ENCODE data around the gene PKP4. TPM values are rescaled to one million over a fixed set of nuclear protein-coding genes. Genes with fewer than 3 reads are reported as not detected.

Gene PKP4
- polyA plus RNA-seq, 1 donor from 2014 or later, result 24.2 TPM

DNA sequence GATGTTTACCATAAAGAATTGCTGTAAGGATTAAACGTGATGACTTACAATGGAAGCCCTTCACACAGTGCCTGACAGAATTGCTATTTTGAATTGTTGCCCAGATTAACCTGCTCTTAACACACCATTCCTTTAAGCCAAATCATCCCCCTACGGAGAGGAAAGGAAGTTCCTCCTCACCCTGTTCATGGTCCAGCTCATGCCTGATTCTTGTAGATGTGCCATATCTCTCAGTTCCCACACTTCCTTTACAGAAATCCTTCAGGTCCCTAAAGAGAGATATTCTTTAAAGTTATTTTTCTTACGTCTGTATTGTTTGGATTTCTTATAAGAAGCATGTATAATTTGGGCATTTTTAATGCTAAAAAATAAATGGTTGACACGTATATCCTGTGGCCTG lies 210.8 kb downstream of the PKP4 start:
- no peaks in the 10 kb centered on the region for H3K9me2 ChIP-seq (ENCODE audit: insufficient read depth, low read length)
- H3K4me2 ChIP-seq (ENCODE audit: low read length), result no peak overlapping the region
- H3K36me3 ChIP-seq (ENCODE audit: insufficient read depth, low read length), result no peaks in the 10 kb centered on the region
- no peak overlapping the region for H2AFZ ChIP-seq (ENCODE audit: low read depth, low read length)
- no peaks in the 10 kb centered on the region for H3K27me3 ChIP-seq (ENCODE audit: insufficient read depth, low read depth, low read length)
- TF ChIP-seq TAF1 (IDR thresholded peaks at IDR 0.05; ENCODE audit: low read depth) (no peak), MXI1 (conservative IDR thresholded peaks at IDR 0.05; ENCODE audit: poor library complexity, severe bottlenecking) (no peak), SMC3 (conservative IDR thresholded peaks at IDR 0.05; ENCODE audit: poor library complexity) (no peak), EP300 (conservative IDR thresholded peaks at IDR 0.05; ENCODE audit: poor library complexity, severe bottlenecking) (no peak)
- no peaks in the 10 kb centered on the region for H4K20me1 ChIP-seq (ENCODE audit: insufficient read depth)
- no peaks in the 10 kb centered on the region for H3F3A ChIP-seq (ENCODE audit: insufficient read depth, low read length, poor library complexity, severe bottlenecking)
- no peaks in the 10 kb centered on the region for H3K9me3 ChIP-seq (ENCODE audit: low read length)
- no peak overlapping the region for H3K4me3 ChIP-seq (ENCODE audit: low read length)
- H3K27ac ChIP-seq (ENCODE audit: low read length), result no peak overlapping the region
- H3K79me2 ChIP-seq (replicated peaks; ENCODE audit: insufficient read depth, low read length), result no peaks in the 10 kb centered on the region
- H3K9ac ChIP-seq (ENCODE audit: low read length), result no peak overlapping the region

DNA sequence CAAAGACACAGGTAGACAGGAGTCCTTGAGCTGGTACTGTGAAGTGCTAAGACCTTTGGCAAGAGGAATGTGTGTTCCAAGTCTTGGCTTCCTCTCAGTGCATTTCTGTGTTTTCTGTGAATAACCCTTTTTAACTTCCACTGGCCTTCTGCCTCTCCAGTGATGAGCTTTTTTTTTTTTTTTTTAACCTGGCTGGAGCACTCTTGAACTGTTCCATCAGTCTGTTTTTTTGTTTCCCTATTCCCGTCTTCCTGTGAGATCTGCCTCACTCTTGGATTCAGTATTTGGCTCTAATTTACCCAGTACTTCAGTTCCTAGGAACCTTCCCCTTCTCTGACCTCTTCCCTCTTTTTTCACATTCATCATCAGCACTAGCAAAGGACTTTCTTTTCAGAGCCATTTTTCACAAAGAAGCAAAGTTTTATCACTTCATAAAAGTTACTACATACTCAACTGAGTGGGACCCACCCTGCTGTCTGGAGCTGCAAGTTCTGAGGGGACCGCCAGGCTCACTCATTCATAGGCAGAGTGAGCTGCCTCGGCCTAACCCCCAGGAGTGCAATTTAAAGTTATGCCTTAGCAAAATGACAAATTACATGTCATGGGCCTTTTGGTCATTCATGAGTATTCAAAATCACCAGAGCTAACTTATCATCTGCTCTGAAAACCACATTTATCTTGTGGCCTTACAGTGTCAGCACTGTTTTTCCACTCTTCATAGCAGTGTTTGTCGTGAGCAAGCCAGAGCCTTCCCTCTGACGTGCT lies 211.4 kb downstream of the PKP4 start:
- no peaks in the 10 kb centered on the region for H3K9me2 ChIP-seq (ENCODE audit: insufficient read depth, low read length)
- H3K4me2 ChIP-seq (ENCODE audit: low read length), result no peak overlapping the region
- H4K20me1 ChIP-seq (ENCODE audit: insufficient read depth), result no peaks in the 10 kb centered on the region
- H3K9me3 ChIP-seq (ENCODE audit: low read length), result no peaks in the 10 kb centered on the region
- no peaks in the 10 kb centered on the region for H3K27me3 ChIP-seq (ENCODE audit: insufficient read depth, low read depth, low read length)
- H2AFZ ChIP-seq (ENCODE audit: low read depth, low read length), result no peak overlapping the region
- H3F3A ChIP-seq (ENCODE audit: insufficient read depth, low read length, poor library complexity, severe bottlenecking), result no peaks in the 10 kb centered on the region
- TF ChIP-seq MXI1 (conservative IDR thresholded peaks at IDR 0.05; ENCODE audit: poor library complexity, severe bottlenecking), result no peak
- TF ChIP-seq, protein P1, sequence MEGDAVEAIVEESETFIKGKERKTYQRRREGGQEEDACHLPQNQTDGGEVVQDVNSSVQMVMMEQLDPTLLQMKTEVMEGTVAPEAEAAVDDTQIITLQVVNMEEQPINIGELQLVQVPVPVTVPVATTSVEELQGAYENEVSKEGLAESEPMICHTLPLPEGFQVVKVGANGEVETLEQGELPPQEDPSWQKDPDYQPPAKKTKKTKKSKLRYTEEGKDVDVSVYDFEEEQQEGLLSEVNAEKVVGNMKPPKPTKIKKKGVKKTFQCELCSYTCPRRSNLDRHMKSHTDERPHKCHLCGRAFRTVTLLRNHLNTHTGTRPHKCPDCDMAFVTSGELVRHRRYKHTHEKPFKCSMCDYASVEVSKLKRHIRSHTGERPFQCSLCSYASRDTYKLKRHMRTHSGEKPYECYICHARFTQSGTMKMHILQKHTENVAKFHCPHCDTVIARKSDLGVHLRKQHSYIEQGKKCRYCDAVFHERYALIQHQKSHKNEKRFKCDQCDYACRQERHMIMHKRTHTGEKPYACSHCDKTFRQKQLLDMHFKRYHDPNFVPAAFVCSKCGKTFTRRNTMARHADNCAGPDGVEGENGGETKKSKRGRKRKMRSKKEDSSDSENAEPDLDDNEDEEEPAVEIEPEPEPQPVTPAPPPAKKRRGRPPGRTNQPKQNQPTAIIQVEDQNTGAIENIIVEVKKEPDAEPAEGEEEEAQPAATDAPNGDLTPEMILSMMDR (IDR thresholded peaks at IDR 0.05; ENCODE audit: poor library complexity, severe bottlenecking), result no peak
- no peak for TF ChIP-seq EP300 (conservative IDR thresholded peaks at IDR 0.05; ENCODE audit: poor library complexity, severe bottlenecking)
- TF ChIP-seq POLR2AphosphoS5 (IDR thresholded peaks at IDR 0.05), result no peak
- TF ChIP-seq, protein P2, sequence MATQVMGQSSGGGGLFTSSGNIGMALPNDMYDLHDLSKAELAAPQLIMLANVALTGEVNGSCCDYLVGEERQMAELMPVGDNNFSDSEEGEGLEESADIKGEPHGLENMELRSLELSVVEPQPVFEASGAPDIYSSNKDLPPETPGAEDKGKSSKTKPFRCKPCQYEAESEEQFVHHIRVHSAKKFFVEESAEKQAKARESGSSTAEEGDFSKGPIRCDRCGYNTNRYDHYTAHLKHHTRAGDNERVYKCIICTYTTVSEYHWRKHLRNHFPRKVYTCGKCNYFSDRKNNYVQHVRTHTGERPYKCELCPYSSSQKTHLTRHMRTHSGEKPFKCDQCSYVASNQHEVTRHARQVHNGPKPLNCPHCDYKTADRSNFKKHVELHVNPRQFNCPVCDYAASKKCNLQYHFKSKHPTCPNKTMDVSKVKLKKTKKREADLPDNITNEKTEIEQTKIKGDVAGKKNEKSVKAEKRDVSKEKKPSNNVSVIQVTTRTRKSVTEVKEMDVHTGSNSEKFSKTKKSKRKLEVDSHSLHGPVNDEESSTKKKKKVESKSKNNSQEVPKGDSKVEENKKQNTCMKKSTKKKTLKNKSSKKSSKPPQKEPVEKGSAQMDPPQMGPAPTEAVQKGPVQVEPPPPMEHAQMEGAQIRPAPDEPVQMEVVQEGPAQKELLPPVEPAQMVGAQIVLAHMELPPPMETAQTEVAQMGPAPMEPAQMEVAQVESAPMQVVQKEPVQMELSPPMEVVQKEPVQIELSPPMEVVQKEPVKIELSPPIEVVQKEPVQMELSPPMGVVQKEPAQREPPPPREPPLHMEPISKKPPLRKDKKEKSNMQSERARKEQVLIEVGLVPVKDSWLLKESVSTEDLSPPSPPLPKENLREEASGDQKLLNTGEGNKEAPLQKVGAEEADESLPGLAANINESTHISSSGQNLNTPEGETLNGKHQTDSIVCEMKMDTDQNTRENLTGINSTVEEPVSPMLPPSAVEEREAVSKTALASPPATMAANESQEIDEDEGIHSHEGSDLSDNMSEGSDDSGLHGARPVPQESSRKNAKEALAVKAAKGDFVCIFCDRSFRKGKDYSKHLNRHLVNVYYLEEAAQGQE (IDR thresholded peaks at IDR 0.05; ENCODE audit: borderline replicate concordance), result no peak
- no peak for TF ChIP-seq SMC3 (conservative IDR thresholded peaks at IDR 0.05; ENCODE audit: poor library complexity)
- no peak for TF ChIP-seq RAD21 (conservative IDR thresholded peaks at IDR 0.05)
- no peak for TF ChIP-seq EZH2 (IDR thresholded peaks at IDR 0.05; ENCODE audit: borderline replicate concordance, insufficient read depth, low read length, poor library complexity, severe bottlenecking)
- TF ChIP-seq TAF1 (IDR thresholded peaks at IDR 0.05; ENCODE audit: low read depth), result no peak
- no peaks in the 10 kb centered on the region for H3K36me3 ChIP-seq (ENCODE audit: insufficient read depth, low read length)
- H3K9ac ChIP-seq (ENCODE audit: low read length), result no peak overlapping the region
- no peaks in the 10 kb centered on the region for H3K79me2 ChIP-seq (replicated peaks; ENCODE audit: insufficient read depth, low read length)
- no peak overlapping the region for H3K4me3 ChIP-seq (ENCODE audit: low read length)
- H3K27ac ChIP-seq (ENCODE audit: low read length), result no peak overlapping the region
